Measurements from ENCODE around the gene MND1.

The MND1 gene

GRCh38 chr4:153347117-153347516 lies 2.6 kb downstream of the MND1 start:
- no peak for DNase-seq

GRCh38 chr4:153348006-153348405 lies 3.5 kb downstream of the MND1 start:
- DNase-seq: no peak

GRCh38 chr4:153349206-153349805 lies 4.8 kb downstream of the MND1 start:
- DNase-seq: no peak

- DNase-seq: no peak
Observed at GRCh38 chr4:153362184-153362583, 17.7 kb downstream of the MND1 start.

GRCh38 chr4:153364061-153364460 lies 19.6 kb downstream of the MND1 start:
- DNase-seq: no peak

- no peak for DNase-seq
Observed at GRCh38 chr4:153365003-153365402, 20.5 kb downstream of the MND1 start.

- no peak for DNase-seq
Observed at GRCh38 chr4:153366486-153366885, 22.0 kb downstream of the MND1 start.

- DNase-seq: no peak
Observed at GRCh38 chr4:153367092-153367491, 22.6 kb downstream of the MND1 start.

- no peak for DNase-seq
Observed at GRCh38 chr4:153369021-153369420, 24.5 kb downstream of the MND1 start.

GRCh38 chr4:153371701-153372234 lies 27.3 kb downstream of the MND1 start:
- no peak for DNase-seq

GRCh38 chr4:153372967-153373562 lies 28.6 kb downstream of the MND1 start:
- no peak for DNase-seq

- no peak for DNase-seq
Observed at GRCh38 chr4:153374442-153374841, 30.0 kb downstream of the MND1 start.

GRCh38 chr4:153375303-153375702 lies 30.8 kb downstream of the MND1 start:
- no peak for DNase-seq

GRCh38 chr4:153383131-153383530 lies 38.6 kb downstream of the MND1 start:
- no peak for DNase-seq

- no peak for DNase-seq
Observed at GRCh38 chr4:153384160-153384559, 39.7 kb downstream of the MND1 start.

GRCh38 chr4:153385784-153386183 lies 41.3 kb downstream of the MND1 start:
- DNase-seq: no peak

GRCh38 chr4:153387981-153388380 lies 43.5 kb downstream of the MND1 start:
- no peak for DNase-seq

- DNase-seq: no peak
Observed at GRCh38 chr4:153393397-153393796, 48.9 kb downstream of the MND1 start.

- no peak for DNase-seq
Observed at GRCh38 chr4:153394945-153395344, 50.5 kb downstream of the MND1 start.

GRCh38 chr4:153398713-153399112 lies 54.2 kb downstream of the MND1 start:
- no peak for DNase-seq

- no peak for DNase-seq
Observed at GRCh38 chr4:153399358-153399757, 54.9 kb downstream of the MND1 start.

GRCh38 chr4:153401501-153401900 lies 57.0 kb downstream of the MND1 start:
- DNase-seq: no peak

GRCh38 chr4:153402366-153402765 lies 57.9 kb downstream of the MND1 start:
- DNase-seq: no peak

- DNase-seq: no peak
Observed at GRCh38 chr4:153403726-153404125, 59.2 kb downstream of the MND1 start.

- no peak for DNase-seq
Observed at GRCh38 chr4:153407906-153408305, 63.4 kb downstream of the MND1 start.

Data from NCI-H1105 (cell line).